ENCODE results near the gene ANO4.

Gene ANO4

DNA sequence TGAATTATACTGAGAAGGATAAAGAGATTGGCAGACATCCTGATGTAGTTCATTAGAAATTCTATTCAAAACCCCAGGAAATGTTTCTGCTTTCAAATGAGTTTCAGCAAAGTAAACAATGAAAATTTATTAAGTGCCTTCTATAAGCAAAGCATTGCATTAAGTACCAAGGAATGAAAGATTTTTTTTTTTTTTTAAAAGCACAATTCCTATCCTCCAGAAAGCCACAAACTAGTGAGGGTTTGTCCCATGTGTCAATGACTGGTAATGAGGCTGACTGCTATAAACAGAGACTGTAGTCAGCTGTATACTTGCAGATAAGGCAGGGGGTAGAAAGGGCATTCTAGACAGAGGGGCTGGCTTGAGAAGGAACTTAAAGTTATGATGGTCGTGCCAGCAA, 6.7 kb downstream of the ANO4 start:
- no peak for DNase-seq (ENCODE audit: low read depth in 2 of 2)

DNA sequence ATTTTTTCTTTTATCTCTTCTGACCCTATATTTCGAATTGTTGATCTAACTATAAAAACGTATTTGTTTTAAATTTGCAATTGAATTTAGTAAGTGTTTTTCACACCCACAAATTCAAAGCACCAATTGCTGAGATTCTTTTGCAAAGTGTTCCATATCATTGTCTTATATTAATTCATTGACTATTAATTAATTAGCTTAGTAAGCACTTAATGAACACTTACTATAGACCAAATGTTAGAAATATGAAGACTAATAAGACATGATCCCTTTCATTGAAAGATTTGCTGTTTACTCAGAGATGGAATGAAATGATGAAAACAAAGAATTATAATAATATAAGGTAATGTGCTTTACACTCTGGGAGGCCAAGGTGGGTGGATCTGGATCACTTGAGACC, 14.2 kb downstream of the ANO4 start:
- no peak for DNase-seq (ENCODE audit: low read depth in 2 of 2)

DNA sequence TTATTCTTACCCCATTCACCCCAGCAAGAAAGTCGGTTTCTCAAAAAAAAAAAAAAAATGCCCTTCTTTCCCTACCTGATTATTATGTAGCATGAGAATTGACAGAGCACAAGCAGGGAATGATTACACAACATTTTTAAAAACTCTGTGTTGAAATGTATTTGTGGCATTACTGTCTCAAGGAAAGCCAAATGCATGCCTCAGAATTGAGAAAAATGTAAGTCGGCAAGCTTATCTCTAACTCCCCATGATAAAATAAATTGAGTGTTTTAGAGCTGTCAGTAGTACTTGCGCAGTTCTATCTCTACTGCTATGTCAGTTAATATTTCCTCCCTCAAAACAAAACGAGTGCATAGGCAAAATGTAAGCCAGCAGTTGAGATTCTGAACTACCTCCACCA, 25.7 kb downstream of the ANO4 start:
- DNase-seq (ENCODE audit: low read depth in 2 of 2) = no peak

DNA sequence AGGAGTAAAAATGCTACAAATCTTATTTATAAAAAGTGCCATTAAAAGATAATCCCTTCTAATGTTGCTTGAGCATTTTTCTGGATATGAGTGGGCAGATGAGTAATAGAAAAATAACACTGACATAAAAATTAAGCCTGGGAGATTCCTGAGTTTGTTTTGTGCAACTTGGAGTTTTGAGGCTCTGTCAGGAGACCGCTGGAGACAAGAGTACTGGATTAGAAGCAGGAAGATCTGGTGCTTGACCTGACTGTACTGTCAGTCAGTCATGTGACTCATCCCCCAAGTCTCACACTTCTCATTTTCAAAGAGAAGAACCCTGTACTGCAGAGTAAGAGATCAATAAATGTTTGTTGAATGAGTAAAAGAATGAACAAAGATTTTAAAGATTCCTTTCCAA, 29.4 kb downstream of the ANO4 start:
- no peak for DNase-seq (ENCODE audit: low read depth in 2 of 2)

DNA sequence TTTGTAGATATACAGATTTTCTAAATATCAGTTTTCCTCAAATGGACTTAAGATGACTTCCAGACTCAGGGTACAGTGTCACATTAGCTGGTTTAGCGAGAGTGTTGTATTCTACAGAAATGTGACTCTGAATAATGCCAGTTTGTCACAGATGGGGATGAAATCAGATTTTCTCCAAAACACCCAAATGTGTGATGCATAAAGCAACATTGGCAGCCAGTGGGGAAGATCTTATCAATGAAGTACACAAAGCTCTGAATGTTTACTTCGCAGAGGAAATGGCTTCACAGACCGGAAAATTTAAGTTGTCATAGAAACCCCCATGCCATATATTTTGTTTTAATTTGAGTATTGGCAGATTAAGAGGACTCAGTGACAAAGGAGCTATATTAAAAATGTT, 29.9 kb downstream of the ANO4 start:
- DNase-seq (ENCODE audit: low read depth in 2 of 2) = no peak

DNA sequence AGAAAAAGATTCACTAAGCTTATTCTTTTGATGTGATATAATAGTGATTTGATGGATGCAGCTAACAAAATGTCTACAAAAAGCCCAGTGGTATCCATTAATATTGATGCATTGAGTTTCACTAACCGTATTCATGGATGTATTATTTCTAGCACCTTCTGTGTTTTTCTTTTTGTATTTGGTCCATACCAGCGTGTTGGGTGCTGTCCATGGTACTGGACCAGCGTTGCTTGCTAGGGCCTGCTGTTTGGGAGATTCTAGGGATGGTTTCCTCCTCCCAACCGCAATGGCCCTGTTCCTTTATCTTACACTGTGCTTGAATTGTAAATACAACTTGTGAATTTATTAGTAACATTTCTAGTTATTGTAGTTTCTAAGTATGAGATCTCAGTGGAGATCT, 31.7 kb downstream of the ANO4 start:
- no peak for DNase-seq (ENCODE audit: low read depth in 2 of 2)

DNA sequence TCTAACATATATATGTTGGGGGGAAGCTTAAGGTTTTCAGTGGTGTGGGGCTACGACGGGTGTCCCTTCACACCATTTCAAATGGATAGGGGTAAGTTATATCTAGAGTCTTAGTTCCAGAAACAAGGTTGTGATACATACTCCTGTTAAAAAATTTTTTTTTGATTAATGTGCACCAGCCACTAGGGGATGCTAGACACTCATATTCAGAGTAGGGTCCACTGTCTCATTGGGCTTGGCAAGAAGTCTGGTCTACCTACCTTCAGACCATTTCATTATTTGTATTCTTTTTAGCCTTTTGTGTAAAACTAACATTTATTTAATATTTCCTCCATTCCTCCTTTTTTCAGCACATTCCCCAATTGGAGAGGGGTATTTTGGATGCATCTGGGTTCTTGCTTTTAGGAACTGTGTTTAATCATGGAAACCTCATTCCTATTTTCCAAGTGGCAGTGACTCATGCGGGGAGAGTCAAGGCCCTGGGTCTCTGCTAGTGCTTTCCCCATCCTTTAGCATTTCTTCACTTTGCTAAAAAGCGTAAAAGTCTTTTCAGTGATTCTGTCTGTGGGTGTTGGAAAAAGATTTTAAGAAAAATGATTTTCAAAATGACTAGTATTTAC, 33.4 kb downstream of the ANO4 start:
- no peak for DNase-seq (ENCODE audit: low read depth in 2 of 2)

DNA sequence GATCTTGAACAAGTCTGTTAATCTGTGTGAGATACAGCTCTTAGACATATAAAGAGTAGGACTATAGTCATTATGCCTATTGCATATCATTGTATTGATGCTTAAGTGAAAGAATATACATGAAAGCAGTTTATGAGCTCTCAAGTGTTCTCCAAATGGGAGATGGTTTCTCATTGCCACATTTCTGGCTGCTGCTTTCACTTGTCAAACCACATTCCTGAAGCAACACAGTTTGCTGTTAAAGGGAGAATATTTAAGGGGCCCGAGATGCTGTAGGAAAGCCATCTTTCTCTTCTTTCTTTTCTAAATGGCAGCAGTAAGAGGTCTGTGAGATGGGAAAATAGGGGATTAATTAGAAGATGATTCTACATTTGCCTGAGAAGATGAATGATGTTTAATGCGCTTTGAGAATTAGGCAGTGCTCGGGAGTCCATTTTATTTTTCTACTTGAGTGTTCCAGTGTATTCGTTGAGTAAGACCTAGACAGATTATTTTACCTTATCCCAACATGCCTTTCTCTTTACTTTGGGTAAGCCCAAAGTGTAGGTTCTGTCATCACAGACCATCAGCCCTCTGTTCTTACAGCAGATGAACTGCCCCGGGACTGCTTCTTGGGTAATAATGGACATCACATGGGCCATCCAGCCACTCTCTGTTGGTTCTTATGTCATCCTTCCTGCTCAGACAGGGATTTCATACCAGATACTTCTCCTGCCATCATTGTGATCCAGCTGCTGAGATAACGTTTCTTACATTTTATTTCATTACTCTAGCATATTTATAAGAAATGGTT, 35.6 kb downstream of the ANO4 start:
- DNase-seq (ENCODE audit: low read depth in 2 of 2) = no peak

DNA sequence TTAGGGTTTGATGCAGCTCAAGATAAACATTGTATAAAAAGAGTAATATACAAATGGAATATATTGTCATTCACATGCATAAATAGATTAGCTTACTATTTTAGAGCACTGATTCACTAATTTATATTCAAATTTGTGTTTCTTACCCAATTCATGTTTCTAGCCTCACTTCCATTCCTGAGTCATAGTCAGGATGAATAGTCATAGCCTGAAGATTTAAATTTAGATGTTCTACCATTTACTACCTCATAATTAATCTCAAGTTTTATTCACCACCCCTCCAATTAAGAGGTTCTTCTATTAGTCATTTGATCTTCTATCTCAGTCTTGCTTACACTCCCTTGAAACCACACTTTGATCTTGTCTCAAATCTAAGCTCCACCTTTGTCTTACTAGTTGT, 38.7 kb downstream of the ANO4 start:
- DNase-seq (ENCODE audit: low read depth in 2 of 2) = no peak

DNA sequence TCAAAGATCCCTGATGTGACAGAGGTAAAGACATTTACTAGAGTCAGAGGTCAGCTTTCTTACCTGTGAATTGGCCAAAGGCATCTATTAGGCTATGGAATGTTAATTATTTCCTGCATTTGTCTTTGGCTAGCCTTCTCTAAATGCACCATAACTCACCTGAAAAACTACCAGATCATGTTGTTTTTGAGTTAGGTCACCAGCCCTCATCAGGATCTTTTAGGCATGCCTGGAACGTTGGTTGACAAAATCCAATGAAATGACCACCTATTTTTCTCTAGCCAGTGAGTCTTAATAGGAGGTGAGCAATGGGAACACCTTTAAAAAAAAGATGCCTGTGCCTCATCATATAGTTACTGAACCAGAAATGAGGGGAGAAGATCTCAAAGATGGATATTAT, 46.2 kb downstream of the ANO4 start:
- no peak for DNase-seq (ENCODE audit: low read depth in 2 of 2)

DNA sequence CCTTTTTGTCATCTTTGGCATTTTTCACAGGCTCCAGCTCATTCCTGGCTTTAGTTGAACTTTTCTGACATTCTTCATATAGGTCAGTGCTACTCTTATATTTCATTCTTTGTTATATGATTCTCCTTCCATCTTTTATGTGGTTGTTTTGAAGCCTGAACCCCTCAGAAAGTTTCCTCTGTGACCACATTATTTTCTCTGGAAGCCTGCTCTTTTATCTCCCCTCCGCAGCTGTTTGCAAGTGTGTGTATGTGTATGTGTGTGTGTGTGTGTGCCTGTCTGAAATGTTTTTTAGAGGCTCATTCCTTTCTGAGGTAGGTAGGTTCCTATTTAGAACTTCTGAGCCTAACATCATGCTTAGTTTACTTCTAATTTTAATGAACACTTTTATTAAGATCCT, 47.6 kb downstream of the ANO4 start:
- no peak for DNase-seq (ENCODE audit: low read depth in 2 of 2)

DNA sequence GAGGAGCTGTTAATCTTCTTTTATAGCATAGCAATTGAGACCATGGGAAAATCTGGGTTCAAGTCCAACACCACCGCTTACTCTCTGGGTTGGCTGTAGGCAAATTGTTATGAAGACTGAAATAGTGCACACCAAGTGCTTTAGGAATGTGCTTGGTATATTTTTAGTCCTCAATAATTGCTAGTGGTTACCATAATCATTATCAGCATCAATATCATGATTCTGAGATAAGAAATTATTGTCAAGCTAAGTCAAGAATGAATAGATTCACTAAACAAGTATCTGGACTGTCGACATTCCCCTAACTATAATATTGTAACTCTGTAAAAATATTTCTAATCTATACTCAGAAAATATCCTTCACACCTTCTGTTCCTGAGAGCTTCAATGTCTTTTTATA, 48.5 kb downstream of the ANO4 start:
- no peak for DNase-seq (ENCODE audit: low read depth in 2 of 2)

DNA sequence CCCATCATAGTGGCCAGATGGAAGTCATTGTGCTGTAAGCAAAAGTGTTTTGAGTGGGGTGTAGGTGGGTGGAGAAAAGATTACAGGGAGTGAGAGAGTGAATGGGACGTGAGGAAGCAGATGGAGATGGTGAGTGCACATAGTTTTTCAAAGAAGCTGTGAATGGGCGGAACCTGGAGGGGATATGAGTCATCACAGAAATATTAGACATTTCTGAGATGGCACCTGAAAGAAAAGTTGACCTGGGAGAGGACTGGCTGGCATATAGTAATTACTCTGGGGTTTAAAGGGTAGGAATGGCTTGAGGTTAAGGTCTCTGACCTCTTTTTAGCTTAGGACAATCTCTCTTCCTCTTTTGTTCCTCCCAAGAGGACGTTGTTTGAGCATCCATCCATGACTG, 50.5 kb downstream of the ANO4 start:
- no peak for DNase-seq (ENCODE audit: low read depth in 2 of 2)

DNA sequence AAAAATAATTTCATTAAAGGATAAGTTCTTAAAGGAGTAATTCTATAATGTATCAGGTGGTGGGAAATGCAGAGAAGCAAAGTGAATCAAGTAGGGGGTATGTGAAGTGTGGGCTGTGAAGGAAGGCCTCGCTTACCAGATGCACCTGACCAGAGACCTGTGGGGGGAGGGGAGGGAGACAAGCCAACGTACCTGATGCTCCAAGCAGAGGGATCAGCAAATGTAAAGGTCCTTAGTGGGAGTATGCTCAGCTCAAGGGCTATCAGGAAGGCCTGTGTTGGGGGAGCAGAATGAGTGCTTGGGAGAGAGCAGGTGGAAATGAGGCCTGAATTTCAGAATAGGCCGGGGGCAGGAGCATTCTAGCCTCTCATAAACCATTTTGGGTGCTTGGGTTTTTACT, 57.1 kb downstream of the ANO4 start:
- DNase-seq (ENCODE audit: low read depth in 2 of 2) = no peak

DNA sequence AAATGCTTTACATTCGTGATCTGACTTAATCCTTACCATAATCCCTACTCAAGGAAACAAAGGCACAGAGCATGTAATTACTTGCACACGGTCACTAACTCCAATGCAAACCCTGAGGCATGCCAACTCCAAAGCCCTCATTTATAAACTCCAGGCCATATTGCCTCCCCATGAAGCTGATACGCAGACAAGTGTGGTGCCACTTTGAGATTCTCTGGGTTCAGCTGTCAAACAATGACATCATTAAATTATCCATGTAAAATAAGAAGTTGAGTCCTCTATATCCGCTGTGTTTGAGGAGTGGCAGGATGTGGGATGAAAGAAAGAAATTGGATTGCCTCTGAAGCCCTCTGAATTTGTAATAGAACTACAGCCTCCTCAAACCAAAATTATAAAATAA, 62.8 kb downstream of the ANO4 start:
- DNase-seq (ENCODE audit: low read depth in 2 of 2) = no peak

DNA sequence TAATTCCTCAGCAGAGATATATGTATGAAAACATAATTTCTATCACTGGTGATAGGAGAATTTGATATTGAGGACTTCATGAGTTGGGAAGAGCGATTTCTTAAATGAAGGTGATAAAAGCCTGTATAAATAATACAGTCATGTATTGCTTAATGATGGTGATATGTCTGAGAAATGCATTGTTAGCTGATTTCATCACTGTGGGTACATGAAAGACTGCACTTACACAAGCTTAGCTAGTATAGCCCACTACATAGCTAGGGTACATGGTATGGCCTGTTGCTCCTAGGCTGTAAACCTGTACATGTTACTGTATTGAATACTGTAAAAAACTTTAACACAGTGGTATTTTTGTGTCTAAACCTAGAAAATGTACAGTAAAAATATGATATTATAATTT, 63.4 kb downstream of the ANO4 start:
- no peak for DNase-seq (ENCODE audit: low read depth in 2 of 2)

DNA sequence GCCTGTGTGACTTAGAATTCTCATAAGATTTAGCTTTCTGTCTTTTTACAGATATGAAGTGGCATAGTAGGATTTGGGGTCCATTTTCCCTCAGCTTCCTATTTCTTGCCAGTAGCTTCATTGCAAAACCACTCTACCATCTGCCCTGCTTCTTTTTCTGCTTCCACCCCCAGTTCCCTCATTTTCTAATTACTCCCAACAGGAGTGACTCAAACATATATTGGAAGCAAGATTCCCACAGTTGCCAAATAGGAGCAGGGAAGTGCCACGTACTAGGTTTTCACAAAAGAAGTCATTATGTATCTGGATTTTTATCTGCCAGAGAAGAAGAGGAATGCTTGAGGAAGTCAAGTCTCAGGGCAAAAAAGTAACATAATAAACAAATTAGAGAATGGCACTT, 64.1 kb downstream of the ANO4 start:
- DNase-seq (ENCODE audit: low read depth in 2 of 2) = no peak

DNA sequence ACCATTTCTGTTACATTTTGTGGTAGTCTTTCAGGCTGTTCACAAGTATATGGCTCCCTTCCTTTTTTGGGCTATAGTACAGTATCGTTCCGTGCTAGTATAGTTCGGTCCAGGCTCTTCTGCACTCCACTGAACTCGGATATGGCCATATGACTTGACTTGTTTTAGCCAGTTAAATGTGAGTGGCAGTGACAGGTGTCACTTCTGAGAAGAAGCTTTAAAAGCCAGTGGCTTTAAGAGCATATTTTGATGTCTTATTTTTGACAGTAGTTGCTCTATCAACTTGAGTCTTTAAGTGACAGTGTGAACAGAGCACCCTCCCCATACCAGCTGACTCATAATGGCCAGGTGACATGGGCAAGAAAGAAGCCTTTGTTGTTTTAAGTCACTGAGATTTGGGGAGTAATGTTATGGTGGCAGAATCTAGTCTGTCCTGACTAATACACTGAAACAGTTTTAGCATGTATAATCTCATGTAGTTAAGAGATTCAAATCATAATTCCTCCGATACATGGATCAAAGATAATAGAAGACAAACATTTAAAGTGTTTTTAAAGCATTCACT, 64.6 kb downstream of the ANO4 start:
- no peak for DNase-seq (ENCODE audit: low read depth in 2 of 2)

DNA sequence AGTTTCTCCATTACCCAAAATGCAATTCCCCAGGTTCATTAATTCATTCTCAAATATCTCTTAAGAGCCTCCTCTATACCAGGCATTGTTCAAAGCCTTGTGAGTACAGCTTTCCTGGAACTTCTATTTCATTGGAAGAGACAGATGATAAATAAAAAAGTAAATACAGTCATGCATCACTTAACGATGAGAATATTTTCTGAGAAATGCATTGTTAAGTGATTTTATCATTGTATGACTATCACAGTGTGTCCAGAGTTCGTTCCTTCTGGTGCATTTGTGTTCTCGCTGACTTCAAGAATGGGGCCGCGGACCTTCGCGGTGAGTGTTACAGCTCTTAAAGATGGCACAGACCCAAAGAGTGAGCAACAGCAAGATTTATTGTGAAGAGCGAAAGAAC, 66.0 kb downstream of the ANO4 start:
- DNase-seq (ENCODE audit: low read depth in 2 of 2) = no peak

DNA sequence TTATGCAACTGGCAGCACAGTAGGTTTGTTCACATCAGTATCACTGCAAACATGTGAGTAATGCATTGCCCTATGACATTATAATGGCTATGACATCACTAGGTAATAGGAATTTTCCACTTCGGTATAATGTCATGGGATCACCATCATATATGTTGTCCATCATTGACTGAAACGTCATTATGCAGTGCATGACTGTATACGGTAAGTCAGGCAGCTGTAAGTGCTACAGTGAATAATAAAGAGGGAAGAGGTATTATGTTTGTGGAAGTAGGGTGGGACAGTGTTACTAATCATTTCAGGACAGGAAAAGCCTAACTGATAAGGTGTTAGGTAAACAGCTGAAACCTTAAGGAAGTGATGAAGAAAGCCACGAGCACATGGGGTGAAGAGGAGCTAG, 68.1 kb downstream of the ANO4 start:
- DNase-seq (ENCODE audit: low read depth in 2 of 2) = no peak

DNA sequence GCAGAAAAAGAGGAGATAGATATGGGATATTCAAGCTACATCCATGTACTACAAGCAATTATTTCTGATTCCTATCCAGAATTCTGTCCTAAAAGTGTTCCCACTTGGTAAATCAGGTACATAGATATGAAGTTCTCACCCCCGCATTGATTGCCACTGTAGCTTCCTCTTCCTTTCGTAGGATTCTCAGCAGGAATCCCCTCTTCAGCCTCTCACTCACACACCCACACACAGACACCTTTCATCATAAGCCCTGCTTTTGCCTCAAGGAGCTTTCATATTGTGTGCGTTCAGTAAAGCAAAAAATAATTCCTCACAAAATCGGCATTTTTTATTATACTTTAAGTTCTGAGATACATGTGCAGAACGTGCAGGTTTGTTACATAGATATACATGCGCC, 69.8 kb downstream of the ANO4 start:
- DNase-seq (ENCODE audit: low read depth in 2 of 2) = no peak

DNA sequence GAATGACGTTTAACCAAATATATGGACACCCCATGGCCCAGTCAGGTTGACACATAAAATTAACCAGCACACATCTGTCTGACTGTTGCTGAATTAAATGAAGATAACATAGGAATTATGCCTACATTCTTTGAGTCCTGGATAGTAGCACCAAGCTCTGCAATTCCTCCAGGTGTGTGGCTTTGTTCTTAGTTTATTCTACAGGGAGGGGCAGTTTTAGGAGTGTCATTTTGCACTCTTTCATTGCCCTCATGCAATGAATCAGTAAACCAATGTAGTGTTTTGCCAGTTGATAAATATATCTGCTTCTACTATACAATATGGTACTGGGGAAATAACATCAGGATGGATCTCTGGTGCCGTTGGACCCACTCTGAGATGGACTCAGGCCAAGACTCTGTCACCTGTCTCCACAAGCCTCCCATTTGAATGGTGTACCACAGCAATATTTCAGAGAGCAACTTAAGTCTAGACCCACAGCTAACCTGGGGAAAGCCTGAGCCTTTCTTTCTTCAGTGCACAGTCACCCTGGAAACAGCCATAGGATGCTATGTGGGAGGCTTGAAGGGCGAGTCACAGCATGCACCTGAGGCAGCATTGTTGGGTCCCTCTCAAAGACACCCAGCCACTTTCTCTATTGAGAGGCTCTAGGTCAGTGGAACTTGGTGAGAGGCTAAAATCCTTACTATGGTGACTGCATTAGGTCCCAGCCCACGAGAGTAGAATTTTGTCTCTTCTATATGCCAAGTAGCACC, 73.2 kb downstream of the ANO4 start:
- DNase-seq (ENCODE audit: low read depth in 2 of 2) = no peak

DNA sequence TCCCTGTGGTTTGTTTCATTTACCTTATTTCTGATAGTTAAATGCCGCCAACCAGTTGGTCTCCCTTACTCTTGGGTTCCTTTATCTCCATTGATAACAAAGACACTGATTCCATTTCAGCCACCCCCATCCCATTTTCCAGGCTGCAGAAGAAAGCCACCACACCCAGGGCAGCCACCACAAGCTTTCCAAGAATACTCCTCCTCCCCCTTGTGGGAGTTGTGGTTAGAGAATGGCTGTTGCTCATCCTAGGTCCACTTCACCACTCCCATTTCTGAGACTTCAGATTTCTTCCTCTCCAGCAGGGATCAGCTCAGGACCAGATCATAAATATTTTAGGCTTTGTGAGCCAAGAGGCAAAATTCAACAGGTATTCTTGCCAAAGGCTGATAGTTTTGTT, 73.9 kb downstream of the ANO4 start:
- no peak for DNase-seq (ENCODE audit: low read depth in 2 of 2)

Measured in activated CD4-positive, alpha-beta T cell treated with anti-CD3 and anti-CD28 coated beads for 24 hours (primary cell).